Measurements from ENCODE around the gene L1CAM.

GRCh38 chrX:153881281-153881680 is 4.7 kb downstream of the L1CAM start:
- TF ChIP-seq CTCF (conservative IDR thresholded peaks at IDR 0.05; ENCODE audit: low read length) (no peak), EZH2phosphoT487 (IDR thresholded peaks at IDR 0.05; ENCODE audit: borderline replicate concordance, low read depth, low read length) (no peak)
